Neural progenitor cell (in vitro differentiated cells): Measurements from ENCODE around the gene ZSCAN9.

Experiments used
- EZH2 ChIP-seq: fragments of 200-600 bp; sonication (generic); IDR thresholded peaks from 2 replicates; pipeline ENCODE4 v1.6.1; 2017; ENCODE audit warnings: antibody characterized with exemption, mild to moderate bottlenecking, moderate library complexity
- TF ChIP-seq, protein P1 (sequence below): fragments of 200-600 bp; sonication (generic); IDR thresholded peaks from 2 replicates; pipeline ENCODE4 v1.5.1; 2017; ENCODE audit warnings: antibody characterized with exemption, mild to moderate bottlenecking

DNA sequence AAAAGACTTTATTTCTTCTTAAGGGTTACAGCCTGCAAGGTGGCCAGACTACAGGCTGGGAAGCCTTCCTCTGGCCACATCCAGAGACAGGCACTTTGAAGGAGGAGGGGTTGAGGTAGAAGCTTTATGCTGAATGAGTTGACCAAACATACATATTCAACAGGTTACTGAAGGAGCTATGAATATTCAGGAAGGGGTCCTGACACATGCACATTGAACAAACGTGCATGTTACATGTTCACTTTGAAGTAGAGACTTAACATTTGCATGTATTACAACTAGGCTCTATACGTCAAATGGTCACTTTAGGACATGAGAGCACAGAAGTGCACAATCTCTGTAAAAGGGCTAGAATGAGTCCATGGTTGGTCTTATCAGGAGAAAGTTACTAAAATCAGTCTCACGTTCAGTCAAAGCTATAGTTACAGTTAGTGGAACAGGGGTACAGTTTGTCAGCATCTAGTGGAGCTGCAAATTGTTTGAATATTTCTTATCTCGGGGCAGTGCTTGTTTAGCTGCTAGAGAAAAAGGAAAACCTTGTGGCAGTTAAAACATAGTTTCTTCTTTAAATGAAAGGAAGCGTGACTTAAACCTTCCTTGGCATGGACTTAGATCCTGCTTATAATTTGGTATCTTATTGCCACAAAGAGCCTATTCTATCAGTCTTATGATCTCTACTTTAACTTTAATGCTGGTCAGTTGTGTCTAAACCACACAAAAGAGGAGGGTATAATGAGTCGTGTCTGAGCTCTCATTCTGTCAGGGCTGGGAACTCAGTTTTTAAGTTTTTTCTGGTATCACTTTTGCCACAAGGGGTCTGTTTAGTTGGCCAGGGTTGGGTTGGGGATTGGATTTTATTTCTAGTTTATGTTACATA, 4.6 kb upstream of the ZSCAN9 start:
- TF ChIP-seq EZH2, result no peak
- TF ChIP-seq, protein P1, sequence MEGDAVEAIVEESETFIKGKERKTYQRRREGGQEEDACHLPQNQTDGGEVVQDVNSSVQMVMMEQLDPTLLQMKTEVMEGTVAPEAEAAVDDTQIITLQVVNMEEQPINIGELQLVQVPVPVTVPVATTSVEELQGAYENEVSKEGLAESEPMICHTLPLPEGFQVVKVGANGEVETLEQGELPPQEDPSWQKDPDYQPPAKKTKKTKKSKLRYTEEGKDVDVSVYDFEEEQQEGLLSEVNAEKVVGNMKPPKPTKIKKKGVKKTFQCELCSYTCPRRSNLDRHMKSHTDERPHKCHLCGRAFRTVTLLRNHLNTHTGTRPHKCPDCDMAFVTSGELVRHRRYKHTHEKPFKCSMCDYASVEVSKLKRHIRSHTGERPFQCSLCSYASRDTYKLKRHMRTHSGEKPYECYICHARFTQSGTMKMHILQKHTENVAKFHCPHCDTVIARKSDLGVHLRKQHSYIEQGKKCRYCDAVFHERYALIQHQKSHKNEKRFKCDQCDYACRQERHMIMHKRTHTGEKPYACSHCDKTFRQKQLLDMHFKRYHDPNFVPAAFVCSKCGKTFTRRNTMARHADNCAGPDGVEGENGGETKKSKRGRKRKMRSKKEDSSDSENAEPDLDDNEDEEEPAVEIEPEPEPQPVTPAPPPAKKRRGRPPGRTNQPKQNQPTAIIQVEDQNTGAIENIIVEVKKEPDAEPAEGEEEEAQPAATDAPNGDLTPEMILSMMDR, result no peak
